GM10847 (cell line): ENCODE data around the gene IFNGR1.

Source experiments
- POLR2A ChIP-seq: IDR thresholded peaks from 2 replicates; pipeline ENCODE4 v1.6.1; 2011; ENCODE audit not compliant: insufficient read length; ENCODE audit errors: extremely low read depth

The IFNGR1 gene

GRCh38 chr6:137246164-137246563 is 27.0 kb upstream of the IFNGR1 start:
- TF ChIP-seq POLR2A, result no peak

DNA sequence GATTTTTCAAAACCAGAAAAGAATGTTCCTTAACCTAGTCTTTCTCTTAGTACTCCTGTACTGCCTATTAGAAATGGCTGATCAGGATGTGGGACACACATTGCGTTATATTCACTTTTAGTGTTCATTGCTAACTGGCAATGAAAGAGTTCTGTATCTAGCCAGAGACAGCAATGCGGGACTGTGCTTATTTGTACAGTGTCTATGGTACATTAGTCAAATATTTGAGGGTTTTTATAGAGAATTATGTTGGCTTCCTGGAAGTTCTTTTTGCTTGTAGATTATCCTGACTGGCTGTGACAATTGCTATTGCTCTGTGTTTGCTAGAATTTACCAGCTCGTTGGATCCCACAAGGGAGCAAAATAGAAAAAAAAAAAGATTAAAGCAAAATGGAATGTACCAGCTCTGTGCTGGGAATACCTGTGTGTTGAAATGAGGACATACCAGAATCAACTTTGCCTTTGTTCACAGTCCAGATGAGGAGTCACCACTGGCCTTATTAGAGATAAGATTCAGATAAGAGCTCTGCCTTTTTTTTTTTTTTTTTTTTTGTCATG is 22.4 kb upstream of the IFNGR1 start:
- no peak for TF ChIP-seq POLR2A

- no peak for TF ChIP-seq POLR2A
These were observed 21.0 kb upstream of the IFNGR1 start for GRCh38 chr6:137240168-137240567.

GRCh38 chr6:137237413-137238170 is 18.4 kb upstream of the IFNGR1 start:
- no peak for TF ChIP-seq POLR2A

DNA sequence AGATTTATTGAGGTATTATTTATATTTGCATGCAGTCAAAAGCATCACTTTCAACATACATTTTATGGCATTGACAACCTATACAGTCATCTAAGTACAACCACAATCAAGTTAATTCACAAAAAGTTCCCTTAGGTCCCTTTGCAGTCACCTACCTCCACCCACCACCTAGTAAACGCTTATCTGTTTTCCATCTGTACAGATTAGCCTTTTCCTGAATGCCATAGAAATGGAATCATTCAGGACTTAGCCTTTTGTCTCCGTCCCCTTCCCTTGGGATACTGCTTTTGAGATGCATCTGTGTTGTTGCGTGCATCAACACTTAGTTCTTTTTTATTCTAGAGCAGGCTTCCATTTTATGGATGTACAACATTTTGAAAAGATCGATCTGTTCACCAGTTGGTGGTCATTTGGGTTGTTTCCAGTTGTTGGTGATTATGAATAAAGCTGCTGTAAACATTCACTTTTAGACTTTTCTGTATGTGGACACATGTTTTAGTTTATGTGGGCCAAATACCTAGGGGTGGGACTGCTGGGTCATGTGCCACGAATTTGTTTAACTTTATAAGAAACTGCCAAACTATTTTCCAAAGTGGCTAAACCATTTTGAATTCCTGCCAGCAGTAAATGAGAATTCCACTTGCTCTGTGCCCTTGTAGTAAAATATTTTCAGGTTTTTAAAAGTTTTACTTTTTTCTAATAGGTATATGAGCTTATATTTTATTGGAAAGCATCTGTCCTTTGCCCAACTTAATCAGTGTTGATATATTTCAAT is 17.6 kb upstream of the IFNGR1 start:
- no peak for TF ChIP-seq POLR2A

DNA sequence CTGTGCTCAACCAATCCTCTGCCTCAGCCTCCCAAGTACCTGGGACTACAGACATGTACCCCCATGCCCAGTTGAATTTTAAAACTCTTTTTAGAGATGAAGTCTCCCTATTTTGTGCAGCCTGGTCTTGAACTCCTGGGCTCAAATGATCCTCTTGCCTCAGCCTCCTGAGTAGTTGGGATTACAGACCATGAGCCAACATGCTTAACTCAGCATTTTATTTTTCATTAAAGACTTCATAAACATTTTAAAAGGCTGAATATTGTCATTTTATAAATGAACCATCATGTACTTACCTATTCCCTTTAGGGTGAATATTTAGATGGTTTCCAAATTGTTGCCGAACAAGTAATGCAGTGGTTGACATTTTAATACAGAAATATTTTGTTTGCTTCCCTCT is 16.5 kb upstream of the IFNGR1 start:
- TF ChIP-seq POLR2A, result no peak

GRCh38 chr6:137233911-137234863 is 15.0 kb upstream of the IFNGR1 start:
- TF ChIP-seq POLR2A, result no peak

GRCh38 chr6:137231895-137232294 is 12.7 kb upstream of the IFNGR1 start:
- TF ChIP-seq POLR2A, result no peak

GRCh38 chr6:137230956-137231555 is 11.9 kb upstream of the IFNGR1 start:
- no peak for TF ChIP-seq POLR2A

DNA sequence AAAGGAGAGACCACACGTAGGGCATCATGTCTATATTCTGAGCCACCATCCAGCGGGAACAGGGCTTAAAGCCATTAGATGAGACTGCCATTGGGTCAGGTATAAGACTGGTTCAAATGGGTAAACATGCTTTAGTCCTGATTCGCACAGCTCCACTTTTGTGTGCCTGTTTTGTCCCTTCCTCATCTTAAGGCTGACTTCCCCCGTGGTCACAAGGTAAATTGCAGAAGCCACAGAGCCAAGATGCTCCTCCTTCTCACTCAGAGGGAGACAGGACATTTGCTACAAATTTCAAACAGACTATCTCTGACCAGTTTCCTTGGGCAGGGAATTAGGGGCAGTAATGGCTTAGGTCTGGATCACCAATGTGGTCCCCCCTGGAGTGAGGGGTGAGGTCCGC is 11.4 kb upstream of the IFNGR1 start:
- TF ChIP-seq POLR2A, result no peak

GRCh38 chr6:137229075-137229759 is 10.0 kb upstream of the IFNGR1 start:
- no peak for TF ChIP-seq POLR2A

- no peak for TF ChIP-seq POLR2A
These were observed 8.7 kb upstream of the IFNGR1 start for GRCh38 chr6:137227871-137228302.

DNA sequence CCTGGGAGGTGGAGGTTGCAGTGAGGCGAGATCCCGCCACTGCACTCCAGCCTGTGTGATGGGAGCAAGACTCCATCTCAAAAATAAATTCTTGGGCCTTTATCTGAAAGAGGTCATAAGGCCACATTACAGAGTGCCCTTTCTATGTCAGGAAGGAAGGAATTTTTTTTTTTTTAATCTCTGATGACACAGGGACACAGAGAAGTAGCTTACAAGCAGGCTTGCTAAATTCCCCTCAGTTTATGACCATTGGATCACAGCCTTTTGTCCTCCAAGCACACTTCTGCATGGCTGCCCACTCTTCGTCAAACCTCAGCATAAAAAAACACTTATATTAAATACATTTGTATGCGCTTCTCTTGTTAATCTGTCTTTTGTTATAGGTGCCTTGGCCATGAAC is 7.5 kb upstream of the IFNGR1 start:
- no peak for TF ChIP-seq POLR2A

DNA sequence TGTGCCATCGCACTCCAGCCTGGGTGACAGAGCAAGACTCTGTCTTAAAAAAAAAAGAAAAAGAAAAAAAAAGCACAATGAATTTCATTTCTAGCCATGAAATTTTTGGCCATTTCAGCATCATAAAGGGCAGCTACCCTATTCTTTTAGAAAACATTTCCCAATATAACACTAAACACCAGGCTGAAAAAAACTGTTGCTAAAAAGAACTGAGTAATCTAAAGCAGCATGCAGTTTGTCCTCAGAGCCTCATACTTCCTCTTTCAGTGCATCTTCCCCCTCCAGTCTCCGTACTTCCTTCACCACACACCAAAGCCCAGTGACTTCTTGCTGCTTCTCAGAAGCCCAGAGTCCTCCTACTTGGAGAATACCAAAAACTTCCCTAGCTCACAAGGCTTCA is 5.6 kb upstream of the IFNGR1 start:
- no peak for TF ChIP-seq POLR2A

DNA sequence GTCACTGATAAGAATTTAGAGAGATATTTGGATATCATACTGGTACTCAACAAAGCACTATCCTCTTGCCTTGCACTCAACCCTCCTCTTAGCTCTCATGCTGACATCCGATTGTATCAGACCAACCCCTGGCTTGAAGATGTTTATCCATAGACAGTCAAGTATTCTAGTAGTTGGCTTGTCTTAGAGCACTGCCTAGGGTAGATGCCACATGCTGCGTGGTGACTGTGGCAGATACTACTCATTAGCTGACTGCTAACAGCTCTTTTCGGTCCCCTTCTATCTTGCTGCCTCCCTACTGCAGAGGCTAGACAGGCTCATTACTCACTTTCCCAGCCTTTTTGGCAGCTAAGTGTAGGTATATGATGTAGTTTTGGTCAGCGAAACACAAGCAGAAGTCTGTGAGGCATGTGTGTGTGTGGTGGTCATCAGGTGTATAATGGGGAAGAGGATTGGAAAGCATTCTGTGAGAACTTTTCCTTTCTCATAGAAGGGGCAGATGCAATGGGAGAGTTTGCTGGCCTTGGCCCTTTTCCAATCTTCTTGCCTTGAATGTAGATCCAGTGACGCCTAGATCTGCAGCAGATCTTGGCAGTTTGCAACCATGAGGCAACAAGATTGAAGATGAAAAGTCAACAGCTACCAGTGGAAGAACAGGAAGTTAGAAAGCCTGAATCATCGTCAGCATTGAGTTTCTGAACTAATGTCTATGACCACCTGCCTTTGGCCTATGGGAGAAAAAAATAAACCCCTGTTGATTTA is 4.4 kb upstream of the IFNGR1 start:
- no peak for TF ChIP-seq POLR2A
